Mesenchymal stem cell (in vitro differentiated cells and primary cell): ENCODE results near the gene CALHM2.

ENCODE experiments used
- DNase-seq: peaks from one replicate; pipeline ENCODE4 v3.0.0-alpha.2; 2013
- H2AFZ ChIP-seq: one replicate; pipeline ENCODE4 v1.6.1; 2013; ENCODE audit warnings: low read depth, mild to moderate bottlenecking, control low read depth, inconsistent platforms, low read length, moderate library complexity
- H2AK5ac ChIP-seq: 2 replicates; pipeline ENCODE4 v1.6.1; 2013; ENCODE audit warnings: low read length, moderate library complexity, mild to moderate bottlenecking, inconsistent platforms; ENCODE audit not compliant: severe bottlenecking
- H2BK120ac ChIP-seq: one replicate; pipeline ENCODE4 v1.6.1; 2013; ENCODE audit warnings: low read depth, mild to moderate bottlenecking, inconsistent platforms, low read length, moderate library complexity
- H2BK12ac ChIP-seq, 2 experiments: one replicate each; pipeline ENCODE4 v1.6.1; 2013; ENCODE audit warnings: inconsistent platforms in 2 of 2, low read length in 2 of 2, mild to moderate bottlenecking in 2 of 2, moderate library complexity in 2 of 2, control low read depth in 1 of 2
- H2BK15ac ChIP-seq: one replicate; pipeline ENCODE4 v1.6.1; 2013; ENCODE audit warnings: mild to moderate bottlenecking, low read depth, inconsistent platforms; ENCODE audit not compliant: poor library complexity, severe bottlenecking
- H2BK5ac ChIP-seq: 2 replicates; pipeline ENCODE4 v1.6.1; 2013; ENCODE audit warnings: low read depth, mild to moderate bottlenecking, low read length, control low read depth, inconsistent platforms; ENCODE audit not compliant: poor library complexity, severe bottlenecking
- H3K14ac ChIP-seq, 2 experiments: one replicate each; pipeline ENCODE4 v1.6.1; 2013; ENCODE audit warnings: inconsistent platforms in 2 of 2, low read length in 2 of 2, control low read depth in 1 of 2, mild to moderate bottlenecking in 1 of 2, moderate library complexity in 1 of 2
- H3K18ac ChIP-seq, 2 experiments: one replicate each; pipeline ENCODE4 v1.6.1; 2013; ENCODE audit warnings: inconsistent platforms in 2 of 2, low read length in 2 of 2, control low read depth in 1 of 2, low read depth in 1 of 2, mild to moderate bottlenecking in 1 of 2
- H3K23ac ChIP-seq, 2 experiments: one replicate each; pipeline ENCODE4 v1.6.1; 2013; ENCODE audit warnings: inconsistent platforms in 2 of 2, low read length in 2 of 2, mild to moderate bottlenecking in 2 of 2, moderate library complexity in 2 of 2, control low read depth in 1 of 2
- H3K27ac ChIP-seq: 2 replicates; pipeline ENCODE4 v1.5.1; 2013; ENCODE audit warnings: mild to moderate bottlenecking, moderate library complexity, low read length, control low read depth, inconsistent platforms; ENCODE audit not compliant: poor library complexity, severe bottlenecking
- H3K27me3 ChIP-seq, 2 experiments: 2 replicates each; pipeline versions ENCODE4 v1.6.1 to v1.7.0; 2013; ENCODE audit warnings: low read length in 2 of 2, mild to moderate bottlenecking in 2 of 2, moderate library complexity in 2 of 2, control low read depth in 1 of 2, inconsistent platforms in 1 of 2; ENCODE audit not compliant: control insufficient read depth in 1 of 2, insufficient read depth in 1 of 2
- H3K36me3 ChIP-seq, 2 experiments: 2 replicates each; pipeline versions ENCODE4 v1.6.1 to v1.7.0; 2013; ENCODE audit warnings: low read length in 2 of 2, control low read depth in 1 of 2, inconsistent platforms in 1 of 2, low read depth in 1 of 2, mild to moderate bottlenecking in 1 of 2; ENCODE audit not compliant: insufficient read depth in 2 of 2, control insufficient read depth in 1 of 2
- H3K4ac ChIP-seq, 2 experiments: one replicate each; pipeline ENCODE4 v1.6.1; 2013; ENCODE audit warnings: inconsistent platforms in 2 of 2, low read length in 2 of 2, mild to moderate bottlenecking in 2 of 2, moderate library complexity in 2 of 2, control low read depth in 1 of 2, low read depth in 1 of 2
- H3K4me1 ChIP-seq: 2 replicates; pipeline ENCODE4 v1.6.1; 2013; ENCODE audit warnings: low read depth, low read length, control low read depth; ENCODE audit not compliant: control insufficient read depth, insufficient read depth
- H3K4me2 ChIP-seq: 2 replicates; pipeline ENCODE4 v1.6.1; 2013; ENCODE audit warnings: low read length, mild to moderate bottlenecking, inconsistent platforms; ENCODE audit not compliant: poor library complexity, severe bottlenecking
- H3K4me3 ChIP-seq, 2 experiments: 2 replicates each; pipeline versions ENCODE4 v1.5.1 to v1.7.0; 2013; ENCODE audit warnings: low read length in 2 of 2, mild to moderate bottlenecking in 2 of 2, control low read depth in 1 of 2, low read depth in 1 of 2; ENCODE audit not compliant: insufficient read depth in 1 of 2
- H3K79me1 ChIP-seq: replicated peaks from 2 replicates; pipeline ENCODE4 v1.6.1; 2013; ENCODE audit warnings: mild to moderate bottlenecking, control low read depth, low read length, inconsistent platforms; ENCODE audit not compliant: poor library complexity, severe bottlenecking
- H3K9ac ChIP-seq: 2 replicates; pipeline ENCODE4 v1.7.0; 2013; ENCODE audit warnings: mild to moderate bottlenecking, low read length, moderate library complexity
- H3K9me3 ChIP-seq: 2 replicates; pipeline ENCODE4 v1.7.0; 2013; ENCODE audit warnings: mild to moderate bottlenecking, low read length; ENCODE audit not compliant: control insufficient read depth
- H4K8ac ChIP-seq: one replicate; pipeline ENCODE4 v1.6.1; 2013; ENCODE audit warnings: inconsistent platforms, mild to moderate bottlenecking, low read length, moderate library complexity
- H4K91ac ChIP-seq: one replicate; pipeline ENCODE4 v1.6.1; 2013; ENCODE audit warnings: mild to moderate bottlenecking, low read length, inconsistent platforms
- WGBS: methylation state at CpG from one replicate; pipeline ENCODE4 v1.1.7; 2013; ENCODE audit warnings: mixed read lengths; 5-methylcytosine and 5-hydroxymethylcytosine counted together

CALHM2 gene

GRCh38 chr10:103472005-103472404 is 19.8 kb upstream of the CALHM2 start:
- no peak overlapping the region for H3K18ac ChIP-seq
- H3K4me2 ChIP-seq = no peak overlapping the region

GRCh38 chr10:103470761-103471653 is 18.8 kb upstream of the CALHM2 start:
- H3K18ac ChIP-seq = no peak overlapping the region
- peak overlapping the region; percentile 15 for H2AFZ ChIP-seq
- peak overlapping the region in 1 of 2 experiments; percentile 0 for H3K4ac ChIP-seq
- peaks cover 6% of the 10 kb centered on the region for H3K4me1 ChIP-seq
- WGBS = 60% methylated on average over 14 of the region's 14 CpGs
- H3K23ac ChIP-seq = no peak overlapping the region
- no peaks in the 10 kb centered on the region for H3K36me3 ChIP-seq
- no peak overlapping the region for H2BK120ac ChIP-seq
- peaks cover 0 to 13% of the 10 kb centered on the region in 2 experiments for H3K27me3 ChIP-seq
- H3K27ac ChIP-seq = no peak overlapping the region
- peak overlapping the region in 1 of 2 experiments; percentile 49 for H2BK12ac ChIP-seq
- H4K8ac ChIP-seq = peak overlapping the region; percentile 61
- H3K79me1 ChIP-seq = no peaks in the 10 kb centered on the region
- H2BK15ac ChIP-seq = no peak overlapping the region
- H3K4me3 ChIP-seq = peak overlapping the region in 1 of 2 experiments; percentile 23
- H3K14ac ChIP-seq = peak overlapping the region; percentile 27 to 51
- H3K9ac ChIP-seq = peak overlapping the region; percentile 61
- H4K91ac ChIP-seq = no peak overlapping the region
- no peak for DNase-seq
- H2BK5ac ChIP-seq = no peak overlapping the region
- no peak overlapping the region for H3K4me2 ChIP-seq
- H3K9me3 ChIP-seq = no peaks in the 10 kb centered on the region
- H2AK5ac ChIP-seq = no peak overlapping the region

More at GRCh38 chr10:103472005-103472404, 19.8 kb upstream of the CALHM2 start:
- peak overlapping the region; percentile 66 for H4K91ac ChIP-seq
- H4K8ac ChIP-seq = peak overlapping the region; percentile 17
- no peak overlapping the region for H3K23ac ChIP-seq
- H3K4me1 ChIP-seq = peaks cover 5% of the 10 kb centered on the region
- H2BK120ac ChIP-seq = no peak overlapping the region
- no peaks in the 10 kb centered on the region for H3K79me1 ChIP-seq
- DNase-seq = no peak
- 100% methylated on average over 1 of the region's 2 CpGs for WGBS
- H2AFZ ChIP-seq = no peak overlapping the region
- no peak overlapping the region for H2BK15ac ChIP-seq
- no peak overlapping the region for H3K14ac ChIP-seq
- H3K9ac ChIP-seq = peak overlapping the region; percentile 61
- no peak overlapping the region for H2AK5ac ChIP-seq
- no peaks in the 10 kb centered on the region for H3K9me3 ChIP-seq
- H2BK12ac ChIP-seq = no peak overlapping the region
- H3K4me3 ChIP-seq = no peak overlapping the region
- no peak overlapping the region for H2BK5ac ChIP-seq
- H3K4ac ChIP-seq = no peak overlapping the region
- no peaks in the 10 kb centered on the region for H3K36me3 ChIP-seq
- H3K27ac ChIP-seq = no peak overlapping the region
- peaks cover 0 to 19% of the 10 kb centered on the region in 2 experiments for H3K27me3 ChIP-seq

- Histone ChIP-seq H3K9ac (no peak overlapping the region), H2AFZ (no peak overlapping the region), H3K36me3 (no peaks in the 10 kb centered on the region), H2BK12ac (peak overlapping the region in 1 of 2 experiments; percentile 1), H2BK5ac (no peak overlapping the region), H2BK120ac (no peak overlapping the region), H3K4me1 (peaks cover 8% of the 10 kb centered on the region), H3K9me3 (no peaks in the 10 kb centered on the region), H3K14ac (no peak overlapping the region), H4K8ac (no peak overlapping the region), H3K18ac (no peak overlapping the region), H3K27me3 (peaks cover 0 to 13% of the 10 kb centered on the region in 2 experiments), H3K4ac (no peak overlapping the region), H3K4me3 (no peak overlapping the region), H2BK15ac (no peak overlapping the region), H3K27ac (no peak overlapping the region), H3K23ac (no peak overlapping the region), H3K79me1 (no peaks in the 10 kb centered on the region), H3K4me2 (no peak overlapping the region), H2AK5ac (no peak overlapping the region), H4K91ac (no peak overlapping the region)
- DNase-seq = no peak
- WGBS = 89% methylated on average over 5 of the region's 5 CpGs
Measured at GRCh38 chr10:103469201-103469600, 17.0 kb upstream of the CALHM2 start.

GRCh38 chr10:103467406-103467805 is 15.2 kb upstream of the CALHM2 start:
- H2AK5ac ChIP-seq = no peak overlapping the region
- no peak overlapping the region for H3K14ac ChIP-seq
- H2AFZ ChIP-seq = no peak overlapping the region
- no peak overlapping the region for H3K9ac ChIP-seq
- H3K4me1 ChIP-seq = peaks cover 10% of the 10 kb centered on the region
- WGBS = 89% methylated on average over 7 of the region's 7 CpGs
- H3K4ac ChIP-seq = no peak overlapping the region
- H3K4me3 ChIP-seq = no peak overlapping the region
- H3K9me3 ChIP-seq = no peaks in the 10 kb centered on the region
- no peak overlapping the region for H4K91ac ChIP-seq
- no peak overlapping the region for H3K27ac ChIP-seq
- no peak overlapping the region for H4K8ac ChIP-seq
- H3K18ac ChIP-seq = no peak overlapping the region
- no peak overlapping the region for H2BK5ac ChIP-seq
- no peak overlapping the region for H2BK12ac ChIP-seq
- DNase-seq = no peak
- no peak overlapping the region for H3K4me2 ChIP-seq
- no peaks in the 10 kb centered on the region for H3K79me1 ChIP-seq
- H3K36me3 ChIP-seq = no peaks in the 10 kb centered on the region
- no peak overlapping the region for H3K23ac ChIP-seq
- H3K27me3 ChIP-seq = peaks cover 0 to 13% of the 10 kb centered on the region in 2 experiments
- H2BK15ac ChIP-seq = no peak overlapping the region
- no peak overlapping the region for H2BK120ac ChIP-seq
